GM23338 (cell line): ENCODE results near the gene PTPRE. TPM values are rescaled to one million over a fixed set of nuclear protein-coding genes. Genes with fewer than 3 reads are reported as not detected.

Experiments
- ATAC-seq: fragments of 200-7000 bp; cut with Tn5 transposase; 3 replicates; pipeline ENCODE4 v1.9.1; 2020
- DNase-seq: peaks from one replicate; pipeline ENCODE4 v3.0.0-alpha.2; 2015; ENCODE audit warnings: low spot score
- H2AFZ ChIP-seq: fragments of 200-600 bp; sonication (generic); 2 replicates; pipeline ENCODE4 v1.8.0; 2016; ENCODE audit warnings: antibody characterized with exemption, mild to moderate bottlenecking, moderate library complexity
- H3F3A ChIP-seq: fragments of 200-600 bp; sonication (generic); replicated peaks from 2 replicates; pipeline ENCODE4 v1.8.0; 2017; ENCODE audit warnings: antibody characterized with exemption, mixed run types, low read depth
- H3K27ac ChIP-seq: fragments of 200-600 bp; sonication (generic); 2 replicates; pipeline ENCODE4 v1.6.1; 2016; ENCODE audit warnings: low read depth
- H3K27me3 ChIP-seq: fragments of 200-600 bp; sonication (generic); 2 replicates; pipeline ENCODE4 v1.8.0; 2016; ENCODE audit warnings: mild to moderate bottlenecking, mixed run types, moderate library complexity; ENCODE audit not compliant: insufficient read depth
- H3K36me3 ChIP-seq: fragments of 200-600 bp; sonication (generic); 2 replicates; pipeline ENCODE4 v1.8.0; 2016; ENCODE audit warnings: mild to moderate bottlenecking; ENCODE audit not compliant: insufficient read depth
- H3K4me1 ChIP-seq: fragments of 200-600 bp; sonication (generic); 2 replicates; pipeline ENCODE4 v1.8.0; 2016; ENCODE audit warnings: mild to moderate bottlenecking, moderate library complexity; ENCODE audit not compliant: insufficient read depth
- H3K4me2 ChIP-seq: fragments of 200-600 bp; sonication (generic); 2 replicates; pipeline ENCODE4 v1.7.1; 2017; ENCODE audit warnings: mixed run types
- H3K4me3 ChIP-seq: fragments of 200-600 bp; sonication (generic); 2 replicates; pipeline ENCODE4 v1.6.1; 2016; ENCODE audit warnings: mixed run types
- H3K79me2 ChIP-seq: fragments of 200-600 bp; sonication (generic); replicated peaks from 2 replicates; pipeline ENCODE4 v1.8.0; 2017; ENCODE audit warnings: mild to moderate bottlenecking; ENCODE audit not compliant: insufficient read depth
- H3K9me2 ChIP-seq: fragments of 200-600 bp; sonication (generic); 2 replicates; pipeline ENCODE4 v1.8.0; 2017; ENCODE audit not compliant: insufficient read depth
- H4K20me1 ChIP-seq: fragments of 200-600 bp; sonication (generic); replicated peaks from 2 replicates; pipeline ENCODE4 v1.8.0; 2017; ENCODE audit warnings: mild to moderate bottlenecking; ENCODE audit not compliant: insufficient read depth
- H3K27ac Mint-ChIP-seq: 2 replicates; pipeline ENCODE4 v1.8.0; 2020; ENCODE audit warnings: inconsistent platforms, mild to moderate bottlenecking, moderate library complexity, mixed read lengths
- H3K27me3 Mint-ChIP-seq: 3 replicates; pipeline ENCODE4 v1.8.0; 2022; ENCODE audit warnings: low read depth, mild to moderate bottlenecking, moderate library complexity, mixed read lengths, inconsistent platforms; ENCODE audit not compliant: insufficient read depth, poor library complexity
- H3K36me3 Mint-ChIP-seq: 3 replicates; pipeline ENCODE4 v1.8.0; 2021; ENCODE audit warnings: low read depth, mild to moderate bottlenecking, inconsistent platforms, moderate library complexity, mixed read lengths
- H3K4me1 Mint-ChIP-seq: 3 replicates; pipeline ENCODE4 v1.8.0; 2020; ENCODE audit warnings: mild to moderate bottlenecking, inconsistent platforms, mixed read lengths
- H3K4me3 Mint-ChIP-seq: 3 replicates; pipeline ENCODE4 v1.8.0; 2021; ENCODE audit warnings: moderate library complexity, mild to moderate bottlenecking, inconsistent platforms, mixed read lengths
- H3K9me3 Mint-ChIP-seq: 3 replicates; pipeline ENCODE4 v1.8.0; 2020; ENCODE audit warnings: moderate library complexity, mild to moderate bottlenecking, inconsistent platforms, mixed read lengths
- CREB1 ChIP-seq: fragments of 250-450 bp; sonication (Bioruptor Pico); IDR thresholded peaks from 2 replicates; pipeline ENCODE4 v1.5.0; 2020; ENCODE audit warnings: low read depth, mild to moderate bottlenecking, moderate library complexity
- EZH2 ChIP-seq: fragments of 200-600 bp; sonication (generic); IDR thresholded peaks from one replicate; pipeline ENCODE4 v1.8.0; 2017; ENCODE audit warnings: antibody characterized with exemption, mild to moderate bottlenecking, low read depth; ENCODE audit not compliant: unreplicated experiment
- EZH2phosphoT487 ChIP-seq: fragments of 200-600 bp; sonication (generic); IDR thresholded peaks from one replicate; pipeline ENCODE4 v1.8.1; 2018; ENCODE audit warnings: antibody characterized with exemption; ENCODE audit not compliant: unreplicated experiment
- JUNB ChIP-seq: IDR thresholded peaks from one replicate; pipeline ENCODE4 v1.6.1; 2016; ENCODE audit warnings: antibody characterized with exemption; ENCODE audit not compliant: unreplicated experiment
- NANOG ChIP-seq: IDR thresholded peaks from 2 replicates; pipeline ENCODE4 v1.6.1; 2016; ENCODE audit warnings: antibody characterized with exemption, borderline replicate concordance
- POLR2AphosphoS5 ChIP-seq: IDR thresholded peaks from 2 replicates; pipeline ENCODE4 v1.6.1; 2016; ENCODE audit warnings: antibody characterized with exemption, low read depth
- STAT1 ChIP-seq: IDR thresholded peaks from one replicate; pipeline ENCODE4 v1.6.1; 2016; ENCODE audit warnings: antibody characterized with exemption; ENCODE audit not compliant: unreplicated experiment
- ZNF114 ChIP-seq: fragments of 250-450 bp; sonication (Bioruptor Pico); IDR thresholded peaks from 2 replicates; pipeline ENCODE4 v1.5.0; 2020; ENCODE audit warnings: mild to moderate bottlenecking, moderate library complexity
- polyA plus RNA-seq: library from polyadenylated mRNA; unstranded; fragments of >200 nt; fragmentation: Nextera tagmentation; extraction: Ambion mirVana; gene quantifications from 2 replicates; pipeline ENCODE4 v1.2.1, GENCODE V29; 2016
- total RNA-seq: library from RNA; depleted of rRNA; stranded (reverse); fragments of >200 nt; shearing (Covaris generic); gene quantifications from 2 replicates; pipeline ENCODE4 v1.2.3, GENCODE V29; 2014
- TF ChIP-seq, protein P1 (sequence below): IDR thresholded peaks from 2 replicates; pipeline ENCODE4 v1.6.1; 2016; ENCODE audit warnings: antibody characterized with exemption
- TF ChIP-seq, protein P2 (sequence below): IDR thresholded peaks from one replicate; pipeline ENCODE4 v1.6.1; 2018; ENCODE audit warnings: antibody characterized with exemption; ENCODE audit not compliant: unreplicated experiment
- TF ChIP-seq, protein P3 (sequence below), 2 experiments: fragments of 200-600 bp in 1 of 2; sonication (generic) in 1 of 2; conservative IDR thresholded peaks; 2 replicates each; pipeline versions ENCODE4 v1.5.1 to v1.6.1; 2016 to 2017; ENCODE audit warnings: antibody characterized with exemption in 2 of 2, low read depth in 2 of 2, mild to moderate bottlenecking in 2 of 2, moderate library complexity in 1 of 2
- TF ChIP-seq, protein P4 (sequence below): fragments of 250-450 bp; sonication (Bioruptor Pico); IDR thresholded peaks from 2 replicates; pipeline ENCODE4 v1.5.0; 2020; ENCODE audit warnings: mild to moderate bottlenecking, moderate library complexity

PTPRE gene
- total and polyA plus RNA-seq, 2 experiments from 2014 or later: 0.34 to 0.42 TPM

DNA sequence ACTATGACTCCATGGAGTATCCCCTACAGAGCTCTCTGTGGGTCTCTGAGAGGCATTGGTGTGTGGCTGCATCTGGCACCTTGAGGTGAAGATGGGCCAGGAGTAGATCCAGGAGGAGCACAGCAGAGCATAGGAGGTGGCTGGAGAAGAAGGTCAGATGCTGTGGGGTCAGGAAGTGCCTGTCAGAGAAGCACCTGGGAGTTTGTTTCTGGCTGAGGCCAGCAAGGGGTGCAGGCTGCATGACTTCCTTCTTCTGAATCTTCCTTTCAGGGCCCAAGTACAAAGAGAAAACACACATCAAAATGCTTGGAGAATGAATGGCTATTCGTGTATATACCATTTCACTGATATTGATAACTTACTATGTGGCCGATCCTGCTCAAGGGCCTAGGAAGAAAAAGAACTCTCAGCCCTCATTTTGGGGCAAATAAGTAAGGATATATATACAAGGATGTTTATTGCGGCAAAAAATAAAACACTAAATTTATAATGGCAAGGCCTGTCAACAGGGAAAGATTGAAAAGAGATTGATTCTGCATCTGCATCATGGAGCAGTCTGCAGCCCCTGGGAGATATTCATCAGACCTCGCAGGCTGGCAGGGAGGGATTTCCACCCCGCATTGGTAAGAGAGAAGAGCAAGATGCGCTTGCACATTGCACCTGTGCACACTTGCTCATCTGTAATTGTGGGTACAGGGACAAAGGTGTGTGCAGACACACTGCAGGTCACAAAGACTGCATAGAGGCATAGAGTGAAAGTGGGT is 39.2 kb downstream of the PTPRE start:
- no peaks in the 10 kb centered on the region for H3F3A ChIP-seq
- H3K27ac ChIP-seq: no peak overlapping the region
- H3K79me2 ChIP-seq: no peaks in the 10 kb centered on the region
- H4K20me1 ChIP-seq: no peaks in the 10 kb centered on the region
- H3K4me1 Mint-ChIP-seq: no peaks in the 10 kb centered on the region
- no peak overlapping the region for H2AFZ ChIP-seq
- H3K27me3 ChIP-seq: no peaks in the 10 kb centered on the region
- no peak for ATAC-seq
- no peak for TF ChIP-seq CREB1 (CRISPR knock-in tag)
- TF ChIP-seq JUNB: no peak
- no peak for TF ChIP-seq ZNF114
- TF ChIP-seq, protein P1, sequence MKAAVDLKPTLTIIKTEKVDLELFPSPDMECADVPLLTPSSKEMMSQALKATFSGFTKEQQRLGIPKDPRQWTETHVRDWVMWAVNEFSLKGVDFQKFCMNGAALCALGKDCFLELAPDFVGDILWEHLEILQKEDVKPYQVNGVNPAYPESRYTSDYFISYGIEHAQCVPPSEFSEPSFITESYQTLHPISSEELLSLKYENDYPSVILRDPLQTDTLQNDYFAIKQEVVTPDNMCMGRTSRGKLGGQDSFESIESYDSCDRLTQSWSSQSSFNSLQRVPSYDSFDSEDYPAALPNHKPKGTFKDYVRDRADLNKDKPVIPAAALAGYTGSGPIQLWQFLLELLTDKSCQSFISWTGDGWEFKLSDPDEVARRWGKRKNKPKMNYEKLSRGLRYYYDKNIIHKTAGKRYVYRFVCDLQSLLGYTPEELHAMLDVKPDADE: no peak
- TF ChIP-seq, protein P2, sequence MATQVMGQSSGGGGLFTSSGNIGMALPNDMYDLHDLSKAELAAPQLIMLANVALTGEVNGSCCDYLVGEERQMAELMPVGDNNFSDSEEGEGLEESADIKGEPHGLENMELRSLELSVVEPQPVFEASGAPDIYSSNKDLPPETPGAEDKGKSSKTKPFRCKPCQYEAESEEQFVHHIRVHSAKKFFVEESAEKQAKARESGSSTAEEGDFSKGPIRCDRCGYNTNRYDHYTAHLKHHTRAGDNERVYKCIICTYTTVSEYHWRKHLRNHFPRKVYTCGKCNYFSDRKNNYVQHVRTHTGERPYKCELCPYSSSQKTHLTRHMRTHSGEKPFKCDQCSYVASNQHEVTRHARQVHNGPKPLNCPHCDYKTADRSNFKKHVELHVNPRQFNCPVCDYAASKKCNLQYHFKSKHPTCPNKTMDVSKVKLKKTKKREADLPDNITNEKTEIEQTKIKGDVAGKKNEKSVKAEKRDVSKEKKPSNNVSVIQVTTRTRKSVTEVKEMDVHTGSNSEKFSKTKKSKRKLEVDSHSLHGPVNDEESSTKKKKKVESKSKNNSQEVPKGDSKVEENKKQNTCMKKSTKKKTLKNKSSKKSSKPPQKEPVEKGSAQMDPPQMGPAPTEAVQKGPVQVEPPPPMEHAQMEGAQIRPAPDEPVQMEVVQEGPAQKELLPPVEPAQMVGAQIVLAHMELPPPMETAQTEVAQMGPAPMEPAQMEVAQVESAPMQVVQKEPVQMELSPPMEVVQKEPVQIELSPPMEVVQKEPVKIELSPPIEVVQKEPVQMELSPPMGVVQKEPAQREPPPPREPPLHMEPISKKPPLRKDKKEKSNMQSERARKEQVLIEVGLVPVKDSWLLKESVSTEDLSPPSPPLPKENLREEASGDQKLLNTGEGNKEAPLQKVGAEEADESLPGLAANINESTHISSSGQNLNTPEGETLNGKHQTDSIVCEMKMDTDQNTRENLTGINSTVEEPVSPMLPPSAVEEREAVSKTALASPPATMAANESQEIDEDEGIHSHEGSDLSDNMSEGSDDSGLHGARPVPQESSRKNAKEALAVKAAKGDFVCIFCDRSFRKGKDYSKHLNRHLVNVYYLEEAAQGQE: no peak
- TF ChIP-seq EZH2: no peak
- TF ChIP-seq, protein P3, sequence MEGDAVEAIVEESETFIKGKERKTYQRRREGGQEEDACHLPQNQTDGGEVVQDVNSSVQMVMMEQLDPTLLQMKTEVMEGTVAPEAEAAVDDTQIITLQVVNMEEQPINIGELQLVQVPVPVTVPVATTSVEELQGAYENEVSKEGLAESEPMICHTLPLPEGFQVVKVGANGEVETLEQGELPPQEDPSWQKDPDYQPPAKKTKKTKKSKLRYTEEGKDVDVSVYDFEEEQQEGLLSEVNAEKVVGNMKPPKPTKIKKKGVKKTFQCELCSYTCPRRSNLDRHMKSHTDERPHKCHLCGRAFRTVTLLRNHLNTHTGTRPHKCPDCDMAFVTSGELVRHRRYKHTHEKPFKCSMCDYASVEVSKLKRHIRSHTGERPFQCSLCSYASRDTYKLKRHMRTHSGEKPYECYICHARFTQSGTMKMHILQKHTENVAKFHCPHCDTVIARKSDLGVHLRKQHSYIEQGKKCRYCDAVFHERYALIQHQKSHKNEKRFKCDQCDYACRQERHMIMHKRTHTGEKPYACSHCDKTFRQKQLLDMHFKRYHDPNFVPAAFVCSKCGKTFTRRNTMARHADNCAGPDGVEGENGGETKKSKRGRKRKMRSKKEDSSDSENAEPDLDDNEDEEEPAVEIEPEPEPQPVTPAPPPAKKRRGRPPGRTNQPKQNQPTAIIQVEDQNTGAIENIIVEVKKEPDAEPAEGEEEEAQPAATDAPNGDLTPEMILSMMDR (conservative IDR thresholded peaks at IDR 0.05; ENCODE audit: low read depth in 2 of 2): no peak
- TF ChIP-seq, protein P4, sequence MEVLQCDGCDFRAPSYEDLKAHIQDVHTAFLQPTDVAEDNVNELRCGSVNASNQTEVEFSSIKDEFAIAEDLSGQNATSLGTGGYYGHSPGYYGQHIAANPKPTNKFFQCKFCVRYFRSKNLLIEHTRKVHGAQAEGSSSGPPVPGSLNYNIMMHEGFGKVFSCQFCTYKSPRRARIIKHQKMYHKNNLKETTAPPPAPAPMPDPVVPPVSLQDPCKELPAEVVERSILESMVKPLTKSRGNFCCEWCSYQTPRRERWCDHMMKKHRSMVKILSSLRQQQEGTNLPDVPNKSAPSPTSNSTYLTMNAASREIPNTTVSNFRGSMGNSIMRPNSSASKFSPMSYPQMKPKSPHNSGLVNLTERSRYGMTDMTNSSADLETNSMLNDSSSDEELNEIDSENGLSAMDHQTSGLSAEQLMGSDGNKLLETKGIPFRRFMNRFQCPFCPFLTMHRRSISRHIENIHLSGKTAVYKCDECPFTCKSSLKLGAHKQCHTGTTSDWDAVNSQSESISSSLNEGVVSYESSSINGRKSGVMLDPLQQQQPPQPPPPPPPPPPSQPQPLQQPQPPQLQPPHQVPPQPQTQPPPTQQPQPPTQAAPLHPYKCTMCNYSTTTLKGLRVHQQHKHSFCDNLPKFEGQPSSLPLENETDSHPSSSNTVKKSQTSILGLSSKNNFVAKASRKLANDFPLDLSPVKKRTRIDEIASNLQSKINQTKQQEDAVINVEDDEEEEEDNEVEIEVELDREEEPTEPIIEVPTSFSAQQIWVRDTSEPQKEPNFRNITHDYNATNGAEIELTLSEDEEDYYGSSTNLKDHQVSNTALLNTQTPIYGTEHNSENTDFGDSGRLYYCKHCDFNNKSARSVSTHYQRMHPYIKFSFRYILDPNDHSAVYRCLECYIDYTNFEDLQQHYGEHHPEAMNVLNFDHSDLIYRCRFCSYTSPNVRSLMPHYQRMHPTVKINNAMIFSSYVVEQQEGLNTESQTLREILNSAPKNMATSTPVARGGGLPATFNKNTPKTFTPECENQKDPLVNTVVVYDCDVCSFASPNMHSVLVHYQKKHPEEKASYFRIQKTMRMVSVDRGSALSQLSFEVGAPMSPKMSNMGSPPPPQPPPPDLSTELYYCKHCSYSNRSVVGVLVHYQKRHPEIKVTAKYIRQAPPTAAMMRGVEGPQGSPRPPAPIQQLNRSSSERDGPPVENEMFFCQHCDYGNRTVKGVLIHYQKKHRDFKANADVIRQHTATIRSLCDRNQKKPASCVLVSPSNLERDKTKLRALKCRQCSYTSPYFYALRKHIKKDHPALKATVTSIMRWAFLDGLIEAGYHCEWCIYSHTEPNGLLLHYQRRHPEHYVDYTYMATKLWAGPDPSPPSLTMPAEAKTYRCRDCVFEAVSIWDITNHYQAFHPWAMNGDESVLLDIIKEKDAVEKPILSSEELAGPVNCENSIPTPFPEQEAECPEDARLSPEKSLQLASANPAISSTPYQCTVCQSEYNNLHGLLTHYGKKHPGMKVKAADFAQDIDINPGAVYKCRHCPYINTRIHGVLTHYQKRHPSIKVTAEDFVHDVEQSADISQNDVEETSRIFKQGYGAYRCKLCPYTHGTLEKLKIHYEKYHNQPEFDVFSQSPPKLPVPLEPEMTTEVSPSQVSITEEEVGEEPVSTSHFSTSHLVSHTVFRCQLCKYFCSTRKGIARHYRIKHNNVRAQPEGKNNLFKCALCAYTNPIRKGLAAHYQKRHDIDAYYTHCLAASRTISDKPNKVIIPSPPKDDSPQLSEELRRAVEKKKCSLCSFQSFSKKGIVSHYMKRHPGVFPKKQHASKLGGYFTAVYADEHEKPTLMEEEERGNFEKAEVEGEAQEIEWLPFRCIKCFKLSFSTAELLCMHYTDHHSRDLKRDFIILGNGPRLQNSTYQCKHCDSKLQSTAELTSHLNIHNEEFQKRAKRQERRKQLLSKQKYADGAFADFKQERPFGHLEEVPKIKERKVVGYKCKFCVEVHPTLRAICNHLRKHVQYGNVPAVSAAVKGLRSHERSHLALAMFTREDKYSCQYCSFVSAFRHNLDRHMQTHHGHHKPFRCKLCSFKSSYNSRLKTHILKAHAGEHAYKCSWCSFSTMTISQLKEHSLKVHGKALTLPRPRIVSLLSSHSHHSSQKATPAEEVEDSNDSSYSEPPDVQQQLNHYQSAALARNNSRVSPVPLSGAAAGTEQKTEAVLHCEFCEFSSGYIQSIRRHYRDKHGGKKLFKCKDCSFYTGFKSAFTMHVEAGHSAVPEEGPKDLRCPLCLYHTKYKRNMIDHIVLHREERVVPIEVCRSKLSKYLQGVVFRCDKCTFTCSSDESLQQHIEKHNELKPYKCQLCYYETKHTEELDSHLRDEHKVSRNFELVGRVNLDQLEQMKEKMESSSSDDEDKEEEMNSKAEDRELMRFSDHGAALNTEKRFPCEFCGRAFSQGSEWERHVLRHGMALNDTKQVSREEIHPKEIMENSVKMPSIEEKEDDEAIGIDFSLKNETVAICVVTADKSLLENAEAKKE: no peak
- TF ChIP-seq POLR2AphosphoS5: no peak
- TF ChIP-seq NANOG: no peak
- no peak for TF ChIP-seq STAT1
- no peak for TF ChIP-seq EZH2phosphoT487
- H3K27me3 Mint-ChIP-seq: no peaks in the 10 kb centered on the region
- no peak overlapping the region for H3K4me2 ChIP-seq
- no peaks in the 10 kb centered on the region for H3K4me1 ChIP-seq
- no peaks in the 10 kb centered on the region for H3K36me3 Mint-ChIP-seq
- H3K9me3 Mint-ChIP-seq: no peaks in the 10 kb centered on the region
- no peaks in the 10 kb centered on the region for H3K36me3 ChIP-seq
- no peak overlapping the region for H3K4me3 Mint-ChIP-seq
- H3K27ac Mint-ChIP-seq: no peak overlapping the region
- DNase-seq: no peak
- H3K4me3 ChIP-seq: no peak overlapping the region
- peaks cover 11% of the 10 kb centered on the region; the same call in 1 of the 2 replicates for H3K9me2 ChIP-seq
